Skeletal muscle tissue (tissue), 4 donors: Measurements from ENCODE around the gene ZFPL1. TPM values are rescaled to one million over a fixed set of nuclear protein-coding genes. Genes with fewer than 3 reads are reported as not detected.

Source experiments
- H3K27ac ChIP-seq: one replicate; pipeline ENCODE4 v1.7.0; 2013; ENCODE audit warnings: mild to moderate bottlenecking, low read depth, low read length, inconsistent platforms
- H3K27me3 ChIP-seq, 3 donors: one replicate each; pipeline ENCODE4 v1.7.0; 2013; ENCODE audit warnings: low read length in 3 of 3; ENCODE audit not compliant: control insufficient read depth in 3 of 3, insufficient read depth in 3 of 3
- H3K36me3 ChIP-seq, 3 donors: one replicate each; pipeline ENCODE4 v1.7.0; 2013; ENCODE audit warnings: low read length in 3 of 3; ENCODE audit not compliant: control insufficient read depth in 3 of 3, insufficient read depth in 3 of 3
- H3K4me1 ChIP-seq, 3 donors: one replicate each; pipeline ENCODE4 v1.7.0; 2013; ENCODE audit warnings: low read length in 3 of 3, mild to moderate bottlenecking in 3 of 3; ENCODE audit not compliant: control insufficient read depth in 3 of 3, insufficient read depth in 3 of 3
- H3K4me3 ChIP-seq, 3 donors: one replicate each; pipeline ENCODE4 v1.7.0; 2013; ENCODE audit warnings: low read length in 3 of 3
- H3K9ac ChIP-seq, 3 donors: one replicate each; pipeline ENCODE4 v1.7.0; 2013; ENCODE audit warnings: low read length in 3 of 3, mild to moderate bottlenecking in 3 of 3, moderate library complexity in 2 of 3, low read depth in 1 of 3
- H3K9me3 ChIP-seq, 3 donors: one replicate each; pipeline ENCODE4 v1.7.0; 2013; ENCODE audit warnings: low read length in 3 of 3; ENCODE audit not compliant: control insufficient read depth in 3 of 3
- total RNA-seq: library from RNA; depleted of rRNA; stranded (reverse); fragments of >200 nt; gene quantifications from one replicate; pipeline ENCODE4 v1.2.3, GENCODE V29; 2014
- donor health status: Osteomylitis.

The ZFPL1 gene
- 22.4 TPM for total RNA-seq

GRCh38 chr11:65083834-65084597, at the start of gene ZFPL1, which contains the start of gene CDCA5:
Gene ZFPL1, plus strand, starts transcription at chr11:65084222. Its CDS starts 477 bp downstream, at chr11:65084699.
Gene CDCA5, minus strand, starts transcription at chr11:65084040. Its CDS starts 62 bp downstream, at chr11:65083978.
- Histone ChIP-seq H3K9me3 (no peaks in the 10 kb centered on the region), H3K9ac (peak within 1 kb of the TSS; percentile 74 to 86 (median 86)), H3K36me3 (peaks cover 30 to 33% (median 31%) of the 10 kb centered on the region in 3 donors), H3K27ac (peak within 1 kb of the TSS; percentile 86), H3K4me1 (peaks cover 20 to 23% (median 21%) of the 10 kb centered on the region in 3 donors), H3K4me3 (peak within 1 kb of the TSS; percentile 92), H3K27me3 (no peaks in the 10 kb centered on the region)

GRCh38 chr11:65034423-65034822, 49.6 kb upstream of the ZFPL1 start:
- Histone ChIP-seq H3K36me3 (peaks cover 47 to 51% (median 47%) of the 10 kb centered on the region in 3 donors), H3K27ac (no peak overlapping the region), H3K27me3 (no peaks in the 10 kb centered on the region), H3K9ac (no peak overlapping the region), H3K9me3 (no peaks in the 10 kb centered on the region), H3K4me1 (no peaks in the 10 kb centered on the region), H3K4me3 (no peak overlapping the region)

- H3K27me3 ChIP-seq: no peaks in the 10 kb centered on the region
- no peak overlapping the region for H3K27ac ChIP-seq
- peaks cover 47 to 55% (median 49%) of the 10 kb centered on the region in 3 donors for H3K36me3 ChIP-seq
- H3K9ac ChIP-seq: no peak overlapping the region
- no peaks in the 10 kb centered on the region for H3K9me3 ChIP-seq
- no peak overlapping the region for H3K4me3 ChIP-seq
- H3K4me1 ChIP-seq: peaks cover 5 to 8% (median 8%) of the 10 kb centered on the region in 3 donors
Measured at GRCh38 chr11:65035579-65035978, 48.4 kb upstream of the ZFPL1 start.

GRCh38 chr11:65036931-65037330, 47.1 kb upstream of the ZFPL1 start:
- Histone ChIP-seq H3K36me3 (peaks cover 44 to 52% (median 47%) of the 10 kb centered on the region in 3 donors), H3K4me1 (peaks cover 9 to 12% (median 11%) of the 10 kb centered on the region in 3 donors), H3K27me3 (no peaks in the 10 kb centered on the region), H3K9me3 (no peaks in the 10 kb centered on the region), H3K9ac (no peak overlapping the region), H3K4me3 (no peak overlapping the region), H3K27ac (no peak overlapping the region)

GRCh38 chr11:65040520-65040846, 43.5 kb upstream of the ZFPL1 start:
- H3K27me3 ChIP-seq: no peaks in the 10 kb centered on the region
- peak overlapping the region; percentile 90 for H3K27ac ChIP-seq
- peaks cover 12 to 24% (median 18%) of the 10 kb centered on the region in 3 donors for H3K4me1 ChIP-seq
- peak overlapping the region; percentile 76 to 85 (median 82) for H3K4me3 ChIP-seq
- peak overlapping the region; percentile 77 to 87 (median 81) for H3K9ac ChIP-seq
- H3K36me3 ChIP-seq: peaks cover 34 to 37% (median 35%) of the 10 kb centered on the region in 3 donors
- H3K9me3 ChIP-seq: no peaks in the 10 kb centered on the region

- Histone ChIP-seq H3K27ac (peak within 1 kb of the TSS; percentile 90), H3K36me3 (peaks cover 31 to 33% (median 32%) of the 10 kb centered on the region in 3 donors), H3K27me3 (no peaks in the 10 kb centered on the region), H3K9me3 (no peaks in the 10 kb centered on the region), H3K4me1 (peaks cover 12 to 24% (median 18%) of the 10 kb centered on the region in 3 donors), H3K4me3 (peak within 1 kb of the TSS; percentile 76 to 85 (median 82)), H3K9ac (peak within 1 kb of the TSS; percentile 77 to 87 (median 81))
Measured at GRCh38 chr11:65040847-65041622, 43.0 kb upstream of the ZFPL1 start, which contains the start of gene SAC3D1. Gene SAC3D1, plus strand, starts transcription at chr11:65041210. Its CDS starts 83 bp downstream, at chr11:65041293.

GRCh38 chr11:65042891-65043290, 41.1 kb upstream of the ZFPL1 start:
- peaks cover 15 to 24% (median 18%) of the 10 kb centered on the region in 3 donors for H3K4me1 ChIP-seq
- H3K9me3 ChIP-seq: no peaks in the 10 kb centered on the region
- no peaks in the 10 kb centered on the region for H3K27me3 ChIP-seq
- H3K27ac ChIP-seq: no peak overlapping the region
- H3K9ac ChIP-seq: no peak overlapping the region
- no peak overlapping the region for H3K4me3 ChIP-seq
- peaks cover 25 to 28% (median 26%) of the 10 kb centered on the region in 3 donors for H3K36me3 ChIP-seq

GRCh38 chr11:65043881-65044501, 40.0 kb upstream of the ZFPL1 start:
- Histone ChIP-seq H3K27me3 (peaks cover 0 to 5% (median 0%) of the 10 kb centered on the region in 3 donors), H3K4me3 (no peak overlapping the region), H3K27ac (no peak overlapping the region), H3K4me1 (peaks cover 19 to 27% (median 23%) of the 10 kb centered on the region in 3 donors), H3K36me3 (peaks cover 17 to 19% (median 19%) of the 10 kb centered on the region in 3 donors), H3K9me3 (no peaks in the 10 kb centered on the region), H3K9ac (no peak overlapping the region)

DNA sequence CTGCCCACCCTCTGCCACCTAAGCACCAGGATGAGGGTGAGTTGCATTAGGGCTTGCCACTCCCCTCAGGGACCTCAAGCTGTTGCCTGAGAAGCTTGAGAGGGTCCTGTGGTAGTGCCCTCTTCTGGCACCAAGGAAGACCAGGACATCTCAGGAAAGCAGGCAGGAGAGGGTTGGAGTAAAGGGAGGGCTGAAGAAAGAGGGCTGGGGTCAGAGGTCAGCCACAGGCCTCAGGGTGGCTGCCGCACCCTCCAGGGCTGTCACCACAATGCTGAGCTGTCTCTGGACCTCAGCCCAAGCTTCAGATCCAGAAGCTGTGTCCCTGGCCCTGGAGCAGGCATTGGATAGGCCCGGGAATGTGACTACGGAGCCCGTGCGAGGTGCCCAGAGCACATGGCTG, 39.0 kb upstream of the ZFPL1 start:
- H3K27ac ChIP-seq: no peak overlapping the region
- H3K4me1 ChIP-seq: peaks cover 19 to 21% (median 20%) of the 10 kb centered on the region in 3 donors
- H3K9ac ChIP-seq: no peak overlapping the region
- H3K4me3 ChIP-seq: no peak overlapping the region
- peaks cover 0 to 5% (median 0%) of the 10 kb centered on the region in 3 donors for H3K27me3 ChIP-seq
- H3K36me3 ChIP-seq: peaks cover 13 to 19% (median 16%) of the 10 kb centered on the region in 3 donors
- H3K9me3 ChIP-seq: no peaks in the 10 kb centered on the region
